H1 (cell line): Measurements from ENCODE around the gene CFAP97D2. TPM values are rescaled to one million over a fixed set of nuclear protein-coding genes. Genes with fewer than 3 reads are reported as not detected.

Experiments
- CTCF ChIA-PET: fragments of 300-600 bp; sonication (Branson Sonifier 250); formaldehyde crosslinking; loops from one replicate; lab custom pipeline; 2021; ENCODE audit not compliant: partially characterized antibody; lab: Charles Lee
- POLR2A ChIA-PET: fragments of 300-600 bp; sonication (Branson Sonifier 250); formaldehyde crosslinking; loops from one replicate; lab custom pipeline; 2021; ENCODE audit warnings: inconsistent platforms; ENCODE audit not compliant: partially characterized antibody; lab: Charles Lee
- DNase-seq, 2 experiments: peaks; one replicate each; pipeline versions ENCODE4 v3.0.0 to v3.0.0-alpha.2; 2010 to 2022; ENCODE audit warnings: low spot score in 2 of 2, low read depth in 1 of 2, mixed read lengths in 1 of 2
- FAIRE-seq: peaks from 2 replicates; lab custom pipeline; 2011; peaks lifted over from hg19 to GRCh38; lab: Jason Lieb, UNC
- H2AFZ ChIP-seq: 2 replicates; pipeline ENCODE4 v1.8.1; 2012; ENCODE audit warnings: low read length, inconsistent platforms
- H2AK5ac ChIP-seq: 2 replicates; pipeline ENCODE4 v1.6.1; 2013; ENCODE audit warnings: low read depth, low read length
- H2BK120ac ChIP-seq: replicated peaks from 2 replicates; pipeline ENCODE3; 2013; ENCODE audit warnings: low read depth, low read length, inconsistent platforms
- H2BK12ac ChIP-seq: 2 replicates; pipeline ENCODE4 v1.6.1; 2013; ENCODE audit warnings: low read depth, low read length
- H2BK15ac ChIP-seq: 2 replicates; pipeline ENCODE4 v1.6.1; 2013; ENCODE audit warnings: low read length
- H2BK20ac ChIP-seq: 2 replicates; pipeline ENCODE4 v1.6.1; 2013; ENCODE audit warnings: low read length
- H2BK5ac ChIP-seq: 2 replicates; pipeline ENCODE4 v1.6.1; 2013; ENCODE audit warnings: low read depth, low read length
- H3K14ac ChIP-seq: 2 replicates; pipeline ENCODE4 v1.6.1; 2013; ENCODE audit warnings: inconsistent platforms; ENCODE audit not compliant: insufficient read length
- H3K18ac ChIP-seq: 2 replicates; pipeline ENCODE4 v1.6.1; 2013; ENCODE audit warnings: low read length; ENCODE audit errors: extremely low read depth
- H3K23ac ChIP-seq: 2 replicates; pipeline ENCODE4 v1.6.1; 2013; ENCODE audit warnings: inconsistent platforms; ENCODE audit not compliant: insufficient read length
- H3K23me2 ChIP-seq: 2 replicates; pipeline ENCODE4 v1.6.1; 2013; ENCODE audit warnings: low read depth, low read length
- H3K27ac ChIP-seq: 2 replicates; pipeline ENCODE4 v1.6.1; 2011; ENCODE audit warnings: low read depth, low read length, inconsistent platforms
- H3K27me3 ChIP-seq, 4 experiments: replicated peaks in 1 of 4; 1 replicate in 1 of 4; 2 replicates in 3 of 4; pipeline versions ENCODE4 v1.6.1 to v1.8.1; 2011 to 2013; ENCODE audit warnings: low read length in 3 of 4, mild to moderate bottlenecking in 3 of 4, inconsistent platforms in 2 of 4, mixed read lengths in 2 of 4, moderate library complexity in 1 of 4; ENCODE audit not compliant: control insufficient read depth in 3 of 4, insufficient read depth in 3 of 4; ENCODE audit errors: extremely low read depth in 1 of 4
- H3K36me3 ChIP-seq, 4 experiments: 2 replicates each; pipeline versions ENCODE4 v1.6.1 to v1.8.1; 2011 to 2013; ENCODE audit warnings: mild to moderate bottlenecking in 4 of 4, low read length in 3 of 4, moderate library complexity in 2 of 4, control low read depth in 1 of 4, inconsistent platforms in 1 of 4; ENCODE audit not compliant: insufficient read depth in 4 of 4, control insufficient read depth in 2 of 4
- H3K4ac ChIP-seq: replicated peaks from 2 replicates; pipeline ENCODE3; 2013; ENCODE audit warnings: low read length, low read depth, mixed read lengths, inconsistent platforms; ENCODE audit not compliant: insufficient read length
- H3K4me1 ChIP-seq, 4 experiments: replicated peaks in 1 of 4; 1 replicate in 1 of 4; 2 replicates in 3 of 4; pipeline versions ENCODE4 v1.6.1 to v1.8.1; 2011 to 2013; ENCODE audit warnings: low read length in 3 of 4, inconsistent platforms in 2 of 4, mixed read lengths in 1 of 4; ENCODE audit not compliant: insufficient read depth in 4 of 4, control insufficient read depth in 3 of 4
- H3K4me2 ChIP-seq, 2 experiments: 2 replicates each; pipeline versions ENCODE4 v1.6.1 to v1.8.1; 2011 to 2013; ENCODE audit warnings: low read depth in 2 of 2, low read length in 2 of 2, control low read depth in 1 of 2, inconsistent platforms in 1 of 2, mild to moderate bottlenecking in 1 of 2; ENCODE audit not compliant: insufficient read depth in 1 of 2
- H3K4me3 ChIP-seq, 4 experiments: fragments of 200-600, 300-600 bp in 1 of 4; sonication (generic), shearing (Covaris generic), sonication (Bioruptor Twin) in 1 of 4; 2 replicates each; pipeline versions ENCODE4 v1.5.1 to v1.8.1; 2011 to 2016; ENCODE audit warnings: low read length in 4 of 4, low read depth in 3 of 4, control low read depth in 2 of 4, inconsistent platforms in 2 of 4, mild to moderate bottlenecking in 2 of 4, mixed read lengths in 1 of 4, moderate library complexity in 1 of 4; ENCODE audit not compliant: insufficient read depth in 2 of 4; ENCODE audit errors: extremely low read depth in 1 of 4
- H3K56ac ChIP-seq: replicated peaks from 2 replicates; pipeline ENCODE3; 2013; ENCODE audit warnings: low read depth, mild to moderate bottlenecking, mixed read lengths, low read length, inconsistent platforms; ENCODE audit not compliant: insufficient read length
- H3K79me1 ChIP-seq: 2 replicates; pipeline ENCODE4 v1.6.1; 2013; ENCODE audit warnings: low read depth, low read length, control low read depth
- H3K79me2 ChIP-seq, 2 experiments: 2 replicates each; pipeline versions ENCODE4 v1.6.1 to v1.8.1; 2012 to 2013; ENCODE audit warnings: low read length in 2 of 2, mild to moderate bottlenecking in 2 of 2, inconsistent platforms in 1 of 2; ENCODE audit not compliant: insufficient read depth in 2 of 2, control insufficient read depth in 1 of 2
- H3K9ac ChIP-seq, 4 experiments: replicated peaks in 1 of 4; 1 replicate in 1 of 4; 2 replicates in 3 of 4; pipeline versions ENCODE4 v1.6.1 to v1.8.1; 2011 to 2013; ENCODE audit warnings: low read depth in 3 of 4, low read length in 3 of 4, control low read depth in 2 of 4, mild to moderate bottlenecking in 2 of 4, moderate library complexity in 2 of 4, inconsistent platforms in 1 of 4; ENCODE audit errors: extremely low read depth in 1 of 4
- H3K9me3 ChIP-seq, 2 experiments: 2 replicates each; pipeline versions ENCODE4 v1.6.1 to v1.8.1; 2012 to 2013; ENCODE audit warnings: mild to moderate bottlenecking in 2 of 2, moderate library complexity in 2 of 2, control low read depth in 1 of 2, inconsistent platforms in 1 of 2, low read depth in 1 of 2, low read length in 1 of 2, mixed read lengths in 1 of 2; ENCODE audit not compliant: insufficient read depth in 2 of 2
- H4K20me1 ChIP-seq, 2 experiments: replicated peaks in 1 of 2; 2 replicates each; pipeline versions ENCODE3 to v1.8.1; 2011 to 2013; ENCODE audit warnings: inconsistent platforms in 2 of 2, low read length in 2 of 2, mild to moderate bottlenecking in 1 of 2; ENCODE audit not compliant: insufficient read depth in 2 of 2, control insufficient read depth in 1 of 2
- H4K5ac ChIP-seq: 2 replicates; pipeline ENCODE4 v1.6.1; 2013; ENCODE audit warnings: low read length, low read depth, mixed read lengths, inconsistent platforms; ENCODE audit not compliant: insufficient read length
- H4K8ac ChIP-seq: 2 replicates; pipeline ENCODE4 v1.8.0; 2013; ENCODE audit warnings: mild to moderate bottlenecking, moderate library complexity, low read length, inconsistent platforms; ENCODE audit not compliant: insufficient read depth; ENCODE audit errors: extremely low read depth
- H4K91ac ChIP-seq: replicated peaks from 2 replicates; pipeline ENCODE3; 2013; ENCODE audit warnings: low read length, mixed read lengths, inconsistent platforms; ENCODE audit not compliant: insufficient read length
- CREB1 ChIP-seq: IDR thresholded peaks from 2 replicates; pipeline ENCODE4 v1.6.1; 2012; ENCODE audit warnings: inconsistent platforms
- CTCF ChIP-seq, 3 experiments: IDR thresholded peaks; 1 replicate in 2 of 3; 2 replicates in 1 of 3; pipeline versions ENCODE4 v1.5.1 to v1.6.1; 2011; ENCODE audit warnings: low read length in 3 of 3, mild to moderate bottlenecking in 3 of 3, inconsistent platforms in 2 of 3, low read depth in 1 of 3, moderate library complexity in 1 of 3; ENCODE audit not compliant: insufficient read depth in 1 of 3; ENCODE audit errors: control extremely low read depth in 1 of 3
- EZH2 ChIP-seq: fragments of 200-600 bp; sonication (generic); IDR thresholded peaks from 2 replicates; pipeline ENCODE4 v1.7.1; 2012; ENCODE audit warnings: low read depth, mild to moderate bottlenecking, moderate library complexity, low read length, inconsistent platforms; ENCODE audit not compliant: severe bottlenecking
- HDAC6 ChIP-seq: IDR thresholded peaks from one replicate; pipeline ENCODE4 v1.7.1; 2012; ENCODE audit warnings: low read depth, mild to moderate bottlenecking, inconsistent platforms, low read length, moderate library complexity
- JUND ChIP-seq: IDR thresholded peaks from 2 replicates; pipeline ENCODE4 v1.6.1; 2011; ENCODE audit warnings: mild to moderate bottlenecking, improper control_type of control experiment, low read length
- KDM1A ChIP-seq: fragments of 200-600, 300-600 bp; sonication (generic); IDR thresholded peaks from 2 replicates; pipeline ENCODE4 v1.7.1; 2016; ENCODE audit warnings: mild to moderate bottlenecking, low read length, borderline replicate concordance
- KDM4A ChIP-seq: IDR thresholded peaks from one replicate; pipeline ENCODE4 v1.7.1; 2012; ENCODE audit warnings: low read depth, mild to moderate bottlenecking, moderate library complexity, low read length, inconsistent platforms; ENCODE audit not compliant: severe bottlenecking
- POLR2A ChIP-seq, 2 experiments: IDR thresholded peaks; 1 replicate in 1 of 2; 2 replicates in 1 of 2; pipeline ENCODE4 v1.6.1; 2011; ENCODE audit warnings: low read depth in 2 of 2, low read length in 2 of 2, mild to moderate bottlenecking in 2 of 2; ENCODE audit errors: control extremely low read depth in 1 of 2
- POLR2AphosphoS5 ChIP-seq: IDR thresholded peaks from 2 replicates; pipeline ENCODE4 v1.6.1; 2011; ENCODE audit warnings: low read depth, low read length
- POU5F1 ChIP-seq: IDR thresholded peaks from 2 replicates; pipeline ENCODE4 v1.6.1; 2011; ENCODE audit warnings: low read depth, mild to moderate bottlenecking, low read length, moderate library complexity
- RXRA ChIP-seq: IDR thresholded peaks from 2 replicates; pipeline ENCODE4 v1.6.1; 2011; ENCODE audit warnings: low read depth, mild to moderate bottlenecking, low read length, moderate library complexity; ENCODE audit not compliant: insufficient read depth
- SIN3A ChIP-seq, 2 experiments: IDR thresholded peaks in 1 of 2; conservative IDR thresholded peaks in 1 of 2; 2 replicates each; pipeline ENCODE4 v1.6.1; 2011 to 2012; ENCODE audit warnings: low read length in 2 of 2, improper control_type of control experiment in 1 of 2, low read depth in 1 of 2, mild to moderate bottlenecking in 1 of 2
- SP2 ChIP-seq: IDR thresholded peaks from 2 replicates; pipeline ENCODE4 v1.6.1; 2012; ENCODE audit warnings: mild to moderate bottlenecking, low read length, inconsistent platforms
- WGBS, 2 experiments: shearing (Covaris generic) in 1 of 2; methylation state at CpG; one replicate each; pipeline versions ENCODE4 v1.1.6 to v1.1.7; 2013 to 2015; ENCODE audit warnings: low lambda C conversion rate in 2 of 2, mixed read lengths in 2 of 2, inconsistent platforms in 1 of 2, low coverage in 1 of 2, missing lambda C conversion rate in 1 of 2; ENCODE audit not compliant: insufficient replicate concordance in 2 of 2, insufficient coverage in 1 of 2, insufficient read length in 1 of 2; ENCODE audit errors: extremely low coverage in 1 of 2, missing lambda C conversion rate in 1 of 2; 5-methylcytosine and 5-hydroxymethylcytosine counted together
- polyA plus RNA-seq, 7 experiments: library from polyadenylated mRNA; depleted of rRNA in 3 of 7; stranded (reverse) in 5 of 7; unstranded in 2 of 7; fragments of >200 nt in 5 of 7; fragments of 200-250 nt in 2 of 7; gene quantifications; 1 replicate in 5 of 7; 2 replicates in 1 of 7; 4 replicates in 1 of 7; pipeline versions ENCODE4 v1.2.1 to v1.2.3, GENCODE V29; 2011 to 2013; ENCODE audit warnings: missing spikeins in 2 of 7, mixed read lengths in 2 of 7
- total RNA-seq: library from RNA; stranded (reverse); fragmentation: NEBNext Ultra II Directional; extraction: Animal tissue kit (Norgen Biotek cat#: 25700); gene quantifications from 2 replicates; pipeline ENCODE4 v1.2.1, GENCODE V29; 2021

The CFAP97D2 gene
- total and polyA plus RNA-seq, 2 of the 8 experiments (the other 6 are each of a cell fraction or from before 2014, with no cell fraction given), result not detected

- no peak overlapping the region for H3K4me2 ChIP-seq
- H3K14ac ChIP-seq, result no peak overlapping the region
- no peaks in the 10 kb centered on the region for H3K36me3 ChIP-seq
- no CpG with 5 or more reads among the region's 3 CpGs for WGBS, 2 experiments
- no peak overlapping the region for H3K23ac ChIP-seq
- no peak overlapping the region for H4K91ac ChIP-seq
- no peaks in the 10 kb centered on the region for H4K20me1 ChIP-seq
- H4K5ac ChIP-seq, result no peak overlapping the region
- CTCF ChIA-PET, result no interaction called here
- FAIRE-seq, result no peak
- no peak overlapping the region for H3K27ac ChIP-seq
- H2BK120ac ChIP-seq, result no peak overlapping the region
- no peak overlapping the region for H4K8ac ChIP-seq
- no peak for DNase-seq
- H2BK5ac ChIP-seq, result no peak overlapping the region
- H3K4me1 ChIP-seq, result no peaks in the 10 kb centered on the region; a peak in 1 of 7 replicates
- no peak overlapping the region for H2BK20ac ChIP-seq
- H3K27me3 ChIP-seq, result no peaks in the 10 kb centered on the region; a peak in 1 of 7 replicates
- H2AK5ac ChIP-seq, result no peak overlapping the region
- POLR2A ChIA-PET, result no interaction called here
- H3K9ac ChIP-seq, result no peak overlapping the region
- H3K4ac ChIP-seq, result no peak overlapping the region
- H3K18ac ChIP-seq, result no peak overlapping the region
- H3K23me2 ChIP-seq, result peaks cover 6% of the 10 kb centered on the region; the same call in 1 of the 2 replicates
- no peak overlapping the region for H3K4me3 ChIP-seq
- H3K9me3 ChIP-seq, result no peaks in the 10 kb centered on the region
- H2AFZ ChIP-seq, result no peak overlapping the region
- no peak overlapping the region for H2BK12ac ChIP-seq
- no peaks in the 10 kb centered on the region for H3K79me1 ChIP-seq
- no peak overlapping the region for H3K56ac ChIP-seq
- H3K79me2 ChIP-seq, result no peaks in the 10 kb centered on the region
- no peak overlapping the region for H2BK15ac ChIP-seq
- no peak for TF ChIP-seq KDM1A
- TF ChIP-seq JUND, result no peak
- no peak for TF ChIP-seq CREB1
- no peak for TF ChIP-seq SP2
- TF ChIP-seq KDM4A, result no peak
- TF ChIP-seq HDAC6, result no peak
- no peak for TF ChIP-seq CTCF (IDR thresholded peaks at IDR 0.05; ENCODE audit: control extremely low read depth in 1 of 3, insufficient read depth in 1 of 3, low read depth in 1 of 3, low read length in 3 of 3)
- no peak for TF ChIP-seq RXRA
- no peak for TF ChIP-seq EZH2
- no peak for TF ChIP-seq POLR2AphosphoS5
- TF ChIP-seq SIN3A (conservative IDR thresholded peaks at IDR 0.05 in 1 of 2, IDR thresholded peaks at IDR 0.05 in 1 of 2; ENCODE audit: low read depth in 1 of 2, low read length in 2 of 2), result no peak
- no peak for TF ChIP-seq POLR2A (IDR thresholded peaks at IDR 0.05; ENCODE audit: control extremely low read depth in 1 of 2, low read depth in 2 of 2, low read length in 2 of 2)
- no peak for TF ChIP-seq POU5F1
Measured at GRCh38 chr13:114155320-114155719, 23.7 kb upstream of the CFAP97D2 start.
